ENCODE measurements around the gene IWS1.
"Not testable (repeated sequence)": the region's sequence is repeated elsewhere in the genome, so short reads cannot be mapped to it uniquely, and the experiment has no call there.

IWS1 gene

GRCh38 chr2:127528487-127528886 lies 2.2 kb upstream of the IWS1 start:
- DNase-seq = no peak

GRCh38 chr2:127527001-127527804 lies 914 bp upstream of the IWS1 start:
- no peak for DNase-seq

GRCh38 chr2:127525691-127526131 lies 578 bp downstream of the IWS1 start:
- DNase-seq = no peak

- not testable (repeated sequence) for DNase-seq
These were observed 2.0 kb downstream of the IWS1 start for GRCh38 chr2:127524198-127524834.

GRCh38 chr2:127523269-127523939 lies 2.9 kb downstream of the IWS1 start:
- no peak for DNase-seq

GRCh38 chr2:127520424-127520823 lies 5.9 kb downstream of the IWS1 start:
- DNase-seq = no peak

- DNase-seq = no peak
These were observed 8.8 kb downstream of the IWS1 start for GRCh38 chr2:127517465-127517864.

- peak in 42 of 56 donors; percentile 12 to 80 (median 49) for DNase-seq
These were observed 10.1 kb downstream of the IWS1 start for GRCh38 chr2:127516041-127516762.

- DNase-seq = peak in 2 of 56 donors; percentile 24 to 27
These were observed 10.8 kb downstream of the IWS1 start for GRCh38 chr2:127515383-127515915.

- peak in 46 of 56 donors; percentile 17 to 84 (median 49) for DNase-seq
These were observed 11.8 kb downstream of the IWS1 start for GRCh38 chr2:127514485-127514884.

- peak in 1 of 56 donors; percentile 17 for DNase-seq
These were observed 12.2 kb downstream of the IWS1 start for GRCh38 chr2:127514076-127514475.

GRCh38 chr2:127512362-127512761 lies 13.9 kb downstream of the IWS1 start:
- DNase-seq = no peak

GRCh38 chr2:127511917-127512316 lies 14.4 kb downstream of the IWS1 start:
- DNase-seq = no peak

GRCh38 chr2:127511090-127511695 lies 15.1 kb downstream of the IWS1 start:
- no peak for DNase-seq

- no peak for DNase-seq
These were observed 16.2 kb downstream of the IWS1 start for GRCh38 chr2:127510073-127510472.

- peak in 44 of 56 donors; percentile 8 to 82 (median 46) for DNase-seq
These were observed 17.7 kb downstream of the IWS1 start for GRCh38 chr2:127508631-127509034.

GRCh38 chr2:127508023-127508630 lies 18.2 kb downstream of the IWS1 start:
- DNase-seq = no peak

GRCh38 chr2:127506510-127506909 lies 19.8 kb downstream of the IWS1 start:
- DNase-seq = no peak

- no peak for DNase-seq
These were observed 21.5 kb downstream of the IWS1 start for GRCh38 chr2:127504552-127505430.

All from amygdala (tissue), 56 donors.